ENCODE data around the gene RGS5. TPM values are rescaled to one million over a fixed set of nuclear protein-coding genes. Genes with fewer than 3 reads are reported as not detected.

Gene RGS5
- polyA plus RNA-seq, 6 donors from 2014 or later = 0.48 to 1.4 (median 1.1) TPM; not detected in 2

DNA sequence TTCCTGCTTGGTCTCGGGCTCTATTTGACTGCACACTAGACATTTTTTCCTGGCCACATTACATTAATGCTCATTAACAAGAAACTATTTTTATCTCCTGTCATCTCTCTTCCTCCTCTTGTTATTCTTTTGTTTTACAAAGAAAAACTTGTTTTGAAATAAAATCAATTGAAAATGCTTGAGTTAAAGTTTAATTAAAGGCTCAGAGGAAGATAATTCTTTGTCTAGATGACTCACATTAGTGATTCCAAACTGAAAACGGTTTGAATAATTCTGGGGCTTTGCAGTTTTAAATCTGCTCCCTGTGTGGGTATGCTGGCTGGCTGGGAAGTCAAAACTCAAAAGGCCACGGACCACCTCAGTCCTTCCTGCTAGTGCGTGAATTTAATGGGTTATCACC, 29.6 kb downstream of the RGS5 start:
- Mint-ChIP-seq H3K4me1 (no peaks in the 10 kb centered on the region), H3K4me3 (no peak overlapping the region), H3K36me3 (no peaks in the 10 kb centered on the region), H3K27me3 (peaks cover 11 to 21% (median 20%) of the 10 kb centered on the region in 3 donors), H3K27ac (no peak overlapping the region), H3K9me3 (no peaks in the 10 kb centered on the region)
- ATAC-seq (ENCODE audit: low read depth in 2 of 2) = no peak
- no peak for DNase-seq

DNA sequence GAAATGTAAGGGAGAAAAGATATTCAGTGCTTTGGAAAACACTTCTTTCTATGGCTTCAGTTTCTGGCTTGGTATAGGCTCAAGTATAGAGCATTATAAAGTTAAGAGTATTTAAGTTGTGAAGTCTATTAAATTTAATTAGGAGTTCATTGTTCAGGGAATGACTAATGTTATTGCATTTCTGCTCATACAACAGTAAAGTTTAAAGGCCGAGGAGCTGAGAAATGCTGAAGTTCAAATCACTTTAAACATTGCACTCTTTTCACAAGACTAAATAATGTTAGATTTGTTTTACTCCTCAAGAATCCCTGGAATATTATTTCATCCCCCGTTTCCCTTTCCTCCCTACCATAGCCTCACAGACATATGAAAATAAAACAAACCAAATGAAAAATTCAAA, 30.1 kb downstream of the RGS5 start:
- Mint-ChIP-seq H3K9me3 (no peaks in the 10 kb centered on the region), H3K36me3 (no peaks in the 10 kb centered on the region), H3K4me1 (no peaks in the 10 kb centered on the region), H3K27me3 (peaks cover 11 to 21% (median 20%) of the 10 kb centered on the region in 3 donors), H3K27ac (no peak overlapping the region), H3K4me3 (no peak overlapping the region)
- DNase-seq = no peak
- ATAC-seq (ENCODE audit: low read depth in 2 of 2) = no peak

DNA sequence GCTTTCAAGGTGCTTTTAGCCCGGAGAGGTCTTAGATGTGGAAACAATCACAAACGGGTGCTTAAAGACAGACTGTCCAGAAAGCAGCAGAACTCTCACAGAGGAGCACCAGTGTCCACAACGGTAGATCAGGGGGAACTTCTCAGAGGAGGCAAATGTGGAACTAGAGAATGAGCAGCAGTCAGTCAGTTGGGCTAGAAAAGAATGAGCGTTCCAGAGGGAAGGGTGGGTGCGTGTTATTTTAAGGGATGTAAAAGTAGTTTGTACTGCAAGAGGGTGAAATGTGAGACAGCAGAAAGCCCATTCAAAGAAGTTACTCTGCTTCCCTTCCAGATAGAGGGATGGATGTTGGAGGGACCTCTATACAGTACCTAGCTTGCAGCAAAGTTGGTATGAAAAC, 30.9 kb downstream of the RGS5 start:
- ATAC-seq (ENCODE audit: low read depth in 2 of 2) = no peak
- Mint-ChIP-seq H3K27me3 (peaks cover 11 to 21% (median 20%) of the 10 kb centered on the region in 3 donors), H3K27ac (no peak overlapping the region), H3K4me3 (no peak overlapping the region), H3K4me1 (no peaks in the 10 kb centered on the region), H3K9me3 (no peaks in the 10 kb centered on the region), H3K36me3 (no peaks in the 10 kb centered on the region)
- DNase-seq = no peak

DNA sequence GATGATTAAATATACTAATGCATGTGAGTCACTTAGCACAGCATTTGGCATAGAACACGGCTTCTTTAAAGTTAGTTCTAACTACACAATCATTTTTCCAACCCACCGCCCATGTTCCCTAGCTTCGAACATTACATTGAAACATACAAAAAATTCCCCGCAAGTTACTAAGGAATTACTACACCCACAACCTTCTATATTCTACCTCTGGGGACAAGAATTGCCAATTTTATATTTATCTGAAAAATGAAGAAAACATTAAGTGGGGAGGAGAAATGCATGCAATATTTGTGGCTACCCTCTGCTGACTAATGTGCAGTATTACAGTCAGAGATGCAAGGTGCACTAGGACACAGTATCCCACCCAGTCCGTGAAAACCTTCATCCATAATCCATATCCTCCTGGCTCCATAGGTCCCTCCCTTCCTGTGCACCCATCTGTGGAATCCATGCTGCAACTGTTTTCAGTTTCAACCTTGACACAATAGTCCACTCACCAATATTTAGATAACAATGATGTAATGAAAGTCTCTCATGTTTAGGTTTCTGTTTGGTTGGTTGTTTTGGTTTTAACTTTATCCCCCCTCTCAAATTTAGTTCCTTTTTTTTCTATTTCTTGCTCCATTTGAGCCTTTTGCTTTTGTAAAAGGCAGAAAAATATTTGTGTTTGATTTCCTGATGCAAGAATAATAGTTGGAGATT, 31.6 kb downstream of the RGS5 start:
- H3K27me3 Mint-ChIP-seq = peaks cover 11 to 21% (median 20%) of the 10 kb centered on the region in 3 donors
- H3K36me3 Mint-ChIP-seq = no peaks in the 10 kb centered on the region
- no peaks in the 10 kb centered on the region for H3K4me1 Mint-ChIP-seq
- H3K27ac Mint-ChIP-seq = no peak overlapping the region
- no peak overlapping the region for H3K4me3 Mint-ChIP-seq
- DNase-seq (no peak), ATAC-seq (ENCODE audit: low read depth in 2 of 2) (no peak)
- no peaks in the 10 kb centered on the region for H3K9me3 Mint-ChIP-seq

DNA sequence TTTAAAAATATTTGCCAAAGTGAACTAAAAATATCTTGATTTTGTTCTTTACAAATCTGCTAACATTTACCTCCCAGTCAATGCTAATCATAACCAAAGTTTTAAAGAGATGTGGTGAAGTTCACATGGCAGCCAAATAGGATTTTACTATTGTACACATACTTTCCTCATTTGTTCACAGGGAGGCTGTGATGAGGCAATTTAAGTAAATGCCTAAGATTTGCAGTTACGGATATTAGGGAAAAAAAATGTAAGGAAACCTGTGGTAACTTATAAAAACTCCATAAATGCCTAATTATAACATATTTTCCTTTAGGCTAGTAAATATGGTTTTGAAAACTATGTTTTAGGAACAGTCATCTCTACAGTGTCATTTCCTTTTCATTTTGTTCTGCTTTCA, 32.4 kb downstream of the RGS5 start:
- Mint-ChIP-seq H3K27me3 (peaks cover 11 to 21% (median 20%) of the 10 kb centered on the region in 3 donors), H3K4me3 (no peak overlapping the region), H3K36me3 (no peaks in the 10 kb centered on the region)

DNA sequence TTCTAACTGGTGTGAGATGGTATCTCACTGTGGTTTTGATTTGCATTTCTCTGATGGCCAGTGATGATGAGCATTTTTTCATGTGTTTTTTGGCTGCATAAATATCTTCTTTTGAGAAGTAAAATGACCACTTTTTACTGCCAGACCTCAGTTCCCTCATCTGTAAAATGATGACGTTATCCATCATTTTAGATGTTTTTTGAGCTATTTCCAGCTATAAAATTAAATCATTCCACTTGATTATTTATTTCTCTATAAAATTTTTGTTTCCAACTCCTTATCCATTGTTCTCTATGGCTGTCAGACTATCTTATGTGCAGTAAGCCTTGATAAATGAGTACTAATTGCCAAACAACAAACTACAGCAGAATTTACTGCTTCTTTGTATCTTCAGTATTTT, 33.2 kb downstream of the RGS5 start:
- Mint-ChIP-seq H3K27ac (no peak overlapping the region), H3K4me3 (no peak overlapping the region), H3K9me3 (no peaks in the 10 kb centered on the region), H3K27me3 (peaks cover 6 to 15% (median 14%) of the 10 kb centered on the region in 3 donors), H3K36me3 (no peaks in the 10 kb centered on the region), H3K4me1 (no peaks in the 10 kb centered on the region)
- ATAC-seq (ENCODE audit: low read depth in 2 of 2) (no peak), DNase-seq (no peak)

More for the DNA sequence above, 32.4 kb downstream of the RGS5 start:
- H3K4me1 Mint-ChIP-seq = no peaks in the 10 kb centered on the region
- H3K27ac Mint-ChIP-seq = no peak overlapping the region
- H3K9me3 Mint-ChIP-seq = no peaks in the 10 kb centered on the region
- DNase-seq (no peak), ATAC-seq (ENCODE audit: low read depth in 2 of 2) (no peak)

DNA sequence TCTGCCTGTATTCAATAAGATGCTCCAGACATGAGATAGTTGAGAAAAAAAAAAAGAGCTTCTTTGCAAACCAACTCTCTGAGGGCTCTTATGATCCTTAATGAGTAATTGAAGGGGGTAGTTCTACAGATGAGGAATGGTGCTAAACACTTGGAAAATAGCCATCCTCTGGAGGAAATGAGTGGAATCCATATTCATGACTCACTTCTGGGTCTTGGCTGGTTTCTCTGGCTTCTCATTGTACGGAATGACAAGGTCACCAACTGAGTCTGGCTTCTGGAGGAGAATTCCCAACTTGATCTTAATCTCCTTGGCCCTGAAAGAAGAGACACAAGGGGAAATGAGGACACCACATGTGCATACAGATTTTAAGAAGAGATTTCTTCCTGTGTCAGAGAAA, 34.7 kb downstream of the RGS5 start:
- H3K36me3 Mint-ChIP-seq = no peaks in the 10 kb centered on the region
- H3K27ac Mint-ChIP-seq = no peak overlapping the region
- H3K27me3 Mint-ChIP-seq = peaks cover 0 to 8% (median 6%) of the 10 kb centered on the region in 3 donors
- no peaks in the 10 kb centered on the region for H3K4me1 Mint-ChIP-seq
- H3K4me3 Mint-ChIP-seq = no peak overlapping the region
- DNase-seq = no peak
- no peak for ATAC-seq (ENCODE audit: low read depth in 2 of 2)
- no peaks in the 10 kb centered on the region for H3K9me3 Mint-ChIP-seq

DNA sequence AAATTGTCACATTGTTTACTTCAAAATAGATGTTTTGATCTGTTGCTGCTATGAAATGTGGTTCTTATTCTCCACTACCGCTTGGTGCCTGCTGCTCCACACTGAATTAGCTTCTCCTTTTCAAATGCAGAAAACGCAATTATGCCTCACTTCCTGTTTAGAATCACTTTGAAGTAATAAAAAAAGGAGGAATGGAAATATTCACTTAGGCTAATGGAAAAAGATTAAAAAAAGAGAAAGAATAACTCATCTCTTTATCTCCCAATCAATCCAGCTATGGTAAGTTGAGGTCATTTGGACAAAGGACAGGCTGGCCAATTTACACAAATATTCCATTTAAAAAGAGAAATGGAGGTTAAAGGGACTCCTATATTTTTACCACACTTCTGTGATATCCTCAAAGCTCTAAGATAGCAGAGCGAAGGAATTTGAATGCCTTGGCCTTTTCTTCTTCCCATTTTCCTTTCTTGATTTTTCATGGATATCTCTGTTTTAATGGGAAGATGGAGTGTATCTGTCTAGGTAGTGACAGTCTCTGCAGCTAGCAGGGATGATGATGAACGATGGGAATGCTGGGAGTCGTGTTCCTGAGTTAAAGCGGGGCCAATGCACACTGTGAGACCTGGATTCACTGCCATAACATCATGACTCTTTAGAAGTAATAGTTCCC, 35.7 kb downstream of the RGS5 start:
- Mint-ChIP-seq H3K9me3 (no peaks in the 10 kb centered on the region), H3K27me3 (peaks cover 0 to 6% (median 6%) of the 10 kb centered on the region in 3 donors)
- ATAC-seq (ENCODE audit: low read depth in 2 of 2) = no peak

DNA sequence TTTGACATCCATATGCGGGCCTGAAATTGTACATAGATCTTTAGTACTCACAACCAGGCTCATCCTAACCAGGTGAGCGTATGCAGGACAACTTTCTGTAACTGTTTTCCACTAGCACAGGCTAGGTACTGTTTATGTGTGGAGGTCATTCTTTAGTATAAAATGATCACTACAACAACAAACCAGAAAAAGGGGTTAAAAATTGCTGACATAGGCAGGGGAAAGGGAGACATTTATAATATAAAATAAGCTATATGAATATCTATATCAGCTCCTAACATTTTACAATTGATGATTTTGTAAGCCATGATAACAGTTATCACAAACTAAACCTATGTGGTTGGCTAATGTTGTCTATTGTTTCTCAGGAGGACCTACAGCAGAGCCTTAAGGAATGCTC, 37.6 kb downstream of the RGS5 start:
- H3K27ac Mint-ChIP-seq = no peak overlapping the region
- DNase-seq (no peak), ATAC-seq (ENCODE audit: low read depth in 2 of 2) (no peak)
- no peaks in the 10 kb centered on the region for H3K9me3 Mint-ChIP-seq
- no peaks in the 10 kb centered on the region for H3K36me3 Mint-ChIP-seq
- no peaks in the 10 kb centered on the region for H3K27me3 Mint-ChIP-seq
- H3K4me1 Mint-ChIP-seq = no peaks in the 10 kb centered on the region
- H3K4me3 Mint-ChIP-seq = no peak overlapping the region

More for the DNA sequence above, 35.7 kb downstream of the RGS5 start:
- no peaks in the 10 kb centered on the region for H3K36me3 Mint-ChIP-seq
- H3K4me3 Mint-ChIP-seq = no peak overlapping the region
- no peaks in the 10 kb centered on the region for H3K4me1 Mint-ChIP-seq
- H3K27ac Mint-ChIP-seq = no peak overlapping the region
- no peak for DNase-seq

DNA sequence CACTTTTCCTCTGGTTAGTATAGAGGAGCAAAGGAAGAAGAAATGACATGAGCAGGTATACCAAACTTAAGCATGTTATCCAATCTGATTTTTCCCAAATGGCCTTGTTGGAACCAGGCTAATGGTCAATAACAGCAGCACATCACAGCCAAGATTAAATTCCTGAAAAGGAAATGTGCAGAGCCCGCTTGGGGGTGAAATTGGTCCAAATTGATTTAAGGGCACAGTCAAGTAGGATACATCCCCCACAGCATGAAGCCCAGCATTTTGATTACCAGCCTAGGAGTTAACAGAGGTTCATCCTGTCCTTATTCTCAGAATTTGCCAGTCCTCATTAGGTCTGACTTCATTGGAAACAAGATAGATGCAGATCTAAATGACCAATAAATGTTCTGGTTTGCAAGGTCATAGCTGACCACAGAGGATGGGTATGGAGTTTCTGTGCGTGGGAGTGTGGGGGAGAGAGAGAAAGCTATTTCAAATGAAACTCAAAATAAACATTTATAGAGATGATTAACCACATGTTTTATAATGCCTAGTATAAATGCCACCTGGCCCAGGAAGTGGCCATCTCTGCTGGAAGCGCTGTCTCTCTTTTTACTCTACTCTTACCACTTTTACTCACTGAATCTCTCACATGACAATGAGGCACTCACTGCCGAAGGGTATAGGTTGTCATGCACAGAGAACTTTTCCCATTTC, 38.7 kb downstream of the RGS5 start:
- no peak for ATAC-seq (ENCODE audit: low read depth in 2 of 2)
- Mint-ChIP-seq H3K36me3 (no peaks in the 10 kb centered on the region), H3K4me1 (no peaks in the 10 kb centered on the region), H3K27ac (peak overlapping the region in 1 of 6 donors; percentile 13), H3K27me3 (no peaks in the 10 kb centered on the region), H3K9me3 (peaks cover 0 to 3% (median 0%) of the 10 kb centered on the region in 7 donors), H3K4me3 (no peak overlapping the region)
- DNase-seq = no peak

DNA sequence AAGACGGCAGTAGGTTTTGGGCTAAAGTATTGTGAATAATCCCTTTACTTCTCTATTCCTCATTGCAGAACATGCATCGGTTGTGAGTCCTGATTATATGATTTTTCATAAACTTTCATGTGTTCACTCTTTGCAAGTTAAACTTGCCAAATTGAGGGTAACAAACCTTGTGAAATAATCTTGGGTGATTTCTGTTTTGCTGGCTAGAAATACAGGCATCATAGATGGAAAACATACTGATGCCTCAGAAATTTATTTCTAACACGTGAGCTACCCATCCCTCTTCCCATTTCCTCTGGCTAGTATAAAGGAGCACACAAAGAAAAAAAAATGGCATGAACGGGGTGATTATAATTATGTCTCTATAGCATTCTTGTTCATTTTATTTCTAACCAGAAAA, 39.6 kb downstream of the RGS5 start:
- H3K27me3 Mint-ChIP-seq = no peaks in the 10 kb centered on the region
- DNase-seq (no peak), ATAC-seq (ENCODE audit: low read depth in 2 of 2) (no peak)
- peaks cover 0 to 12% (median 5%) of the 10 kb centered on the region in 7 donors for H3K9me3 Mint-ChIP-seq
- H3K27ac Mint-ChIP-seq = no peak overlapping the region
- no peak overlapping the region for H3K4me3 Mint-ChIP-seq
- no peaks in the 10 kb centered on the region for H3K4me1 Mint-ChIP-seq
- H3K36me3 Mint-ChIP-seq = peaks cover 3 to 4% of the 10 kb centered on the region in 2 donors

DNA sequence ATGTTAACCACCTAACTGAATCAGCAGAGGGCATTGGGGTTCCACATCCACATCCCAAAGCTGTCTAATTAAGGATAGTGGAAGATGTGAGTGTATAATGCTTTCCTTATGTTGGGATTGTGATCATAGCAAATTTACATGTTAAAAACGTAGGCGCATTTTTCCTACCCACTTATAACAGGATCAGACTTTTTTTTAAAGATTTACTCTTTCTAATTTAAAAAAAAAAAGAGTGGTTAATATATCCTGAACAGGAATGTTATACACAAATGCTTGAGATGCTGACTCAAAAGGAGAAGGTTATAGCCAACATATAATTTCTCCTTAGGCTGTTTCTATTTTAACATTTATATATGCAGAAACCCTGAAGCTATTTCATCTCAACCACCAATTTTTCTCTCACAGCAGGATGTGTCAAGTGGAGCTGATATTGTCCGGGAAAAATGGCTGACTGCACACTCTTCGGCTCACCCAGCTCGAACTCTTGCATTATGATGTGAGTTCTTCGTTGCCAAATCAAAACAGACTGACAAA, 40.3 kb downstream of the RGS5 start:
- Mint-ChIP-seq H3K27me3 (no peaks in the 10 kb centered on the region), H3K4me3 (no peak overlapping the region), H3K4me1 (no peaks in the 10 kb centered on the region), H3K9me3 (peaks cover 2 to 19% (median 7%) of the 10 kb centered on the region in 7 donors), H3K36me3 (peaks cover 7 to 8% of the 10 kb centered on the region in 2 donors), H3K27ac (no peak overlapping the region)
- DNase-seq = no peak
- no peak for ATAC-seq (ENCODE audit: low read depth in 2 of 2)

DNA sequence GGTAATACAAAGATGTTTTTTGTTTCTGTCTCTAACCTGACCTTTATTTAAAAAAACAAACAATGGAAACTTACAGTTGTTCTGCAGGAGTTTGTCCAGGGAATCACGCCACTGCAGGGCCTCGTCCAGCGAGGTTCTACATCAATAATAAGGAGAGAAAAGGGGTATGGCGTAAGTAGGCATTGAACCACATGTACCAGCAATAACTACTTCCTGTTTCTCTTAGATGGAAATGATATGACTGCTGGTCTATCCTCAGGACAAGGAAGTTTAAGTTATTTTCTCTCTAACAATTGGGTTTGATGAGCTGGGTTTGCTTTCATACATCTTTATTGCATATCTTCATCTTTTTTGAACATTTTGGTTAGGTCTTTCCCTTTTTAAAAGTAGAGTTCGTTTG, 40.9 kb downstream of the RGS5 start:
- H3K9me3 Mint-ChIP-seq = peaks cover 2 to 19% (median 7%) of the 10 kb centered on the region in 7 donors
- H3K27me3 Mint-ChIP-seq = no peaks in the 10 kb centered on the region
- H3K27ac Mint-ChIP-seq = no peak overlapping the region
- no peak for DNase-seq
- H3K36me3 Mint-ChIP-seq = peaks cover 7 to 8% of the 10 kb centered on the region in 2 donors
- no peak overlapping the region for H3K4me3 Mint-ChIP-seq
- no peak for ATAC-seq (ENCODE audit: low read depth in 2 of 2)
- no peaks in the 10 kb centered on the region for H3K4me1 Mint-ChIP-seq
